Lung (tissue), 12 donors: ENCODE data around the gene SCGB3A1. TPM values are rescaled to one million over a fixed set of nuclear protein-coding genes. Genes with fewer than 3 reads are reported as not detected.

ENCODE experiments used
- ATAC-seq: fragments of 200-7000 bp; cut with Tn5 transposase; one replicate; pipeline ENCODE4 v1.9.1; 2020; ENCODE audit warnings: moderate number of reproducible peaks; ENCODE audit not compliant: insufficient read depth, low FRiP score
- DNase-seq, 3 donors: peaks; one replicate each; pipeline ENCODE4 v3.0.0-alpha.2; 2013 to 2017
- H3K27ac ChIP-seq, 2 donors: one replicate each; pipeline ENCODE4 v1.5.1; 2013; ENCODE audit warnings: mild to moderate bottlenecking in 2 of 2, moderate library complexity in 2 of 2, control low read depth in 1 of 2, inconsistent platforms in 1 of 2, low read depth in 1 of 2, low read length in 1 of 2
- H3K27me3 ChIP-seq, 3 donors: one replicate each; pipeline ENCODE4 v1.5.1; 2013; ENCODE audit warnings: low read length in 2 of 3; ENCODE audit not compliant: control insufficient read depth in 3 of 3, insufficient read depth in 3 of 3
- H3K36me3 ChIP-seq, 4 donors: one replicate each; pipeline ENCODE4 v1.5.1; 2013; ENCODE audit warnings: low read length in 4 of 4, mild to moderate bottlenecking in 1 of 4, moderate library complexity in 1 of 4; ENCODE audit not compliant: control insufficient read depth in 4 of 4, insufficient read depth in 4 of 4
- H3K4me1 ChIP-seq, 5 donors: one replicate each; pipeline ENCODE4 v1.5.1; 2013; ENCODE audit warnings: low read length in 5 of 5, mild to moderate bottlenecking in 2 of 5, moderate library complexity in 1 of 5; ENCODE audit not compliant: control insufficient read depth in 5 of 5, insufficient read depth in 5 of 5
- H3K4me3 ChIP-seq: one replicate; pipeline ENCODE4 v1.5.1; 2013; ENCODE audit warnings: mild to moderate bottlenecking, control low read depth, moderate library complexity
- H3K9ac ChIP-seq, 2 donors: one replicate each; pipeline ENCODE4 v1.5.1; 2013; ENCODE audit warnings: low read length in 2 of 2, control low read depth in 1 of 2; ENCODE audit not compliant: insufficient read depth in 1 of 2
- H3K9me3 ChIP-seq, 4 donors: one replicate each; pipeline ENCODE4 v1.5.1; 2013; ENCODE audit warnings: low read length in 3 of 4, mild to moderate bottlenecking in 1 of 4, moderate library complexity in 1 of 4; ENCODE audit not compliant: control insufficient read depth in 4 of 4, insufficient read depth in 3 of 4
- WGBS, 2 donors: extraction: QIAGEN DNeasy Blood & Tissue Kit; methylation state at CpG; one replicate each; pipeline ENCODE4 v1.1.7; 2013; 5-methylcytosine and 5-hydroxymethylcytosine counted together
- polyA plus RNA-seq, 2 donors: library from polyadenylated mRNA; stranded (reverse); fragments of 200-250 nt; gene quantifications; one replicate each; pipeline ENCODE4 v1.2.1, GENCODE V29; 2013
- total RNA-seq, 2 donors: library from RNA; depleted of rRNA in 1 of 2; stranded (reverse); fragments of >200 nt in 1 of 2; gene quantifications; one replicate each; pipeline ENCODE4 v1.2.1, GENCODE V29; 2014 to 2021
- TF ChIP-seq, protein P1 (sequence below): IDR thresholded peaks from 2 replicates; pipeline ENCODE4 v1.5.1; 2012; ENCODE audit warnings: mild to moderate bottlenecking; ENCODE audit errors: control extremely low read depth, extremely low read depth
- donor health status: control.
- donor health status: control.
- donor health status: Bipolar disorder and iron deficiency.
- donor health status: healthy.
- donor health status: DM: yes; HTN: yes; CAD: no.

SCGB3A1 gene
- total and polyA plus RNA-seq, 4 donors: 119 to 3,799 (median 1,024) TPM

DNA sequence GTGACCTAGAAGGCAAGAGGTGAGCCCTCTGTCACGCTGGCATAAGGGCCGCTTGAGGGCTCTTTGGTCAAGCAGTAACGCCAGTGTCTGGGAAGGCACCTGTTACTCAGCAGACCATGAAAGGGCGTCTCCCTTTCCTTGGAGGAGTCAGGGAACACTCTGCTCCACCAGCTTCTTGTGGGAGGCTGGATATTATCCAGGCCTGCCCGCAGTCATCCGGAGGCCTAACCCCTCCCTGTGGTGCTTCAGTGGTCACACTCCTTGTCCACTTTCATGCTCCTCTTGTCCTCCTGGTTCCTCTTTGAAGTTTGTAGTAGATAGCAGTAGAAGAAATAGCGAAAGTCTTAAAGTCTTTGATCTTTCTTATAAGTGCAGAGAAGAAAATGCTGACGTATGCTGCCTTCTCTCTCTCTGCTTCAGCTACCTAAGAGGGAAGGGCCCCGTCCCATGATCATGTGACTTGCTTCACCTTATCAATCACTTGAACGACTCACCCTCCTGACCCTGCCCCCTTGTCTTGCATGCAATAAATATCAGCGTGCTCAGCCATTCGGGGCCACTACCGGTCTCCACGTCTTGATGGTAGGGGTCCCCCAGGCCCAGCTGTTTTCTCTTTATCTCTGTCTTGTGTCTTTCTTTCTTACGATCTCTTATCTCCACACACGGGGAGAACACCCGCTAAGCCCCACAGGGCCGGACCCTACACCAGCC lies 16.7 kb upstream of the SCGB3A1 start:
- H3K27me3 ChIP-seq: no peaks in the 10 kb centered on the region
- H3K4me1 ChIP-seq: no peaks in the 10 kb centered on the region
- no peak for ATAC-seq
- H3K9me3 ChIP-seq: no peaks in the 10 kb centered on the region
- no peak for DNase-seq
- 53 to 75% methylated on average over 18 of the region's 18 CpGs for WGBS, 2 donors
- no peak overlapping the region for H3K4me3 ChIP-seq
- peaks cover 0 to 9% (median 0%) of the 10 kb centered on the region in 4 donors for H3K36me3 ChIP-seq
- peak overlapping the region in 1 of 2 donors; percentile 4 for H3K27ac ChIP-seq
- no peak overlapping the region for H3K9ac ChIP-seq
- TF ChIP-seq, protein P1, sequence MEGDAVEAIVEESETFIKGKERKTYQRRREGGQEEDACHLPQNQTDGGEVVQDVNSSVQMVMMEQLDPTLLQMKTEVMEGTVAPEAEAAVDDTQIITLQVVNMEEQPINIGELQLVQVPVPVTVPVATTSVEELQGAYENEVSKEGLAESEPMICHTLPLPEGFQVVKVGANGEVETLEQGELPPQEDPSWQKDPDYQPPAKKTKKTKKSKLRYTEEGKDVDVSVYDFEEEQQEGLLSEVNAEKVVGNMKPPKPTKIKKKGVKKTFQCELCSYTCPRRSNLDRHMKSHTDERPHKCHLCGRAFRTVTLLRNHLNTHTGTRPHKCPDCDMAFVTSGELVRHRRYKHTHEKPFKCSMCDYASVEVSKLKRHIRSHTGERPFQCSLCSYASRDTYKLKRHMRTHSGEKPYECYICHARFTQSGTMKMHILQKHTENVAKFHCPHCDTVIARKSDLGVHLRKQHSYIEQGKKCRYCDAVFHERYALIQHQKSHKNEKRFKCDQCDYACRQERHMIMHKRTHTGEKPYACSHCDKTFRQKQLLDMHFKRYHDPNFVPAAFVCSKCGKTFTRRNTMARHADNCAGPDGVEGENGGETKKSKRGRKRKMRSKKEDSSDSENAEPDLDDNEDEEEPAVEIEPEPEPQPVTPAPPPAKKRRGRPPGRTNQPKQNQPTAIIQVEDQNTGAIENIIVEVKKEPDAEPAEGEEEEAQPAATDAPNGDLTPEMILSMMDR: no peak

GRCh38 chr5:180606215-180606785 lies 15.0 kb upstream of the SCGB3A1 start:
- ATAC-seq: no peak
- Histone ChIP-seq H3K4me3 (no peak overlapping the region), H3K36me3 (peaks cover 0 to 9% (median 0%) of the 10 kb centered on the region in 4 donors), H3K9ac (no peak overlapping the region), H3K27me3 (no peaks in the 10 kb centered on the region), H3K4me1 (no peaks in the 10 kb centered on the region), H3K9me3 (no peaks in the 10 kb centered on the region), H3K27ac (no peak overlapping the region)
- WGBS, 2 donors: 85 to 89% methylated on average over 21 of the region's 21 CpGs
- TF ChIP-seq, protein P1: no peak
- DNase-seq: no peak

DNA sequence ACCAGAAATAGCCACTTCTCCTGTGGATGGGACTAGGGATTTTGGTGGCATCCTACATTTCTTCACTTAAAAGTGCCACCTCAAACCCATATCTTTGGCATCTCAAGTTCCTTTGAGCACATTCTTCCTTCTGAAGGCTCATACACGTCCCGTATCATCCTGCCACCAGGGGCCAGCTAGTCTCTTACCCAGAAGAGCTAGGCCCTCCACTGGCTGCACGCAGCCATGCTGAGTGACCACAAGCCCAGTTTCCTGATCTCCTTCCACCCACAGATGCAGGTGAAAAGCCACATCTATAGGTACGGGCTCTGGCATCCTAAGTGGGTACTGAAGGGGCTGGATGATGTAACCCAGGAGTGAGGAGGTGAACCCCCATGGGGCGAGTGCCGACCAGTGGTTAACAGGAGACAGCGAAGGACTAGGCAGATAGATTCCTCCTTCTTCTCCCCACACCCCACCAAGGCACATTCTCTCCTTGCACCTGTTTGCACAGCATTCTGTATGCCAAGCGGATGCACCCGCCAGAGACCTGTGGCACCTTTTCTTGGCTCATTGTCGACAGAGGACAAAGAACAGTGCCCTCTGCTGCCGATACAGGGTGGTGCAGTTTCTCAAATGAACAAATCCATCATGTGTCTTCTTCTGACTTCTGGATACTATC lies 14.4 kb upstream of the SCGB3A1 start:
- Histone ChIP-seq H3K4me1 (peaks cover 0 to 2% (median 0%) of the 10 kb centered on the region in 5 donors), H3K9me3 (no peaks in the 10 kb centered on the region), H3K27me3 (no peaks in the 10 kb centered on the region), H3K36me3 (peaks cover 0 to 8% (median 0%) of the 10 kb centered on the region in 4 donors), H3K27ac (no peak overlapping the region), H3K9ac (no peak overlapping the region), H3K4me3 (no peak overlapping the region)
- TF ChIP-seq, protein P1: peak; percentile 37
- DNase-seq (peak; percentile 39 to 50 (median 48)), ATAC-seq (no peak)
- 52 to 57% methylated on average over 11 of the region's 11 CpGs for WGBS, 2 donors
